T-cell (primary cell): ENCODE results near the gene ARHGAP10. TPM values are rescaled to one million over a fixed set of nuclear protein-coding genes. Genes with fewer than 3 reads are reported as not detected.

Source experiments
- ATAC-seq, 4 experiments: fragments of 200-7000 bp in 3 of 4; fragments of 150-1000 bp in 1 of 4; cut with Tn5 transposase; replicated peaks in 1 of 4; 1 replicate in 3 of 4; 2 replicates in 1 of 4; pipeline ENCODE4 v1.10.0; 2021; ENCODE audit warnings: moderate library complexity in 3 of 4, mild to moderate bottlenecking in 2 of 4, moderate number of reproducible peaks in 1 of 4
- CTCF ChIA-PET, 2 donors: fragments of 300-600 bp; sonication (Branson Sonifier 250); formaldehyde crosslinking; loops; one replicate each; lab custom pipeline; 2022; ENCODE audit warnings: antibody characterized with exemption in 2 of 2; lab: Charles Lee
- POLR2A ChIA-PET, 2 donors: fragments of 300-600 bp; sonication (Branson Sonifier 250); formaldehyde crosslinking; loops; one replicate each; lab custom pipeline; 2022; ENCODE audit warnings: antibody characterized with exemption in 2 of 2; lab: Charles Lee
- DNase-seq, 35 experiments: peaks; one replicate each; pipeline versions ENCODE4 v3.0.0 to v3.0.0-alpha.2; 2013 to 2023
- H3K27ac ChIP-seq: one replicate; pipeline ENCODE4 v1.5.1; 2013; ENCODE audit warnings: low read length
- H3K27me3 ChIP-seq, 2 experiments: replicated peaks in 1 of 2; 1 replicate in 1 of 2; 2 replicates in 1 of 2; pipeline versions ENCODE4 v1.6.1 to v1.7.0; 2013; ENCODE audit warnings: low read length in 1 of 2, mixed read lengths in 1 of 2; ENCODE audit not compliant: control insufficient read depth in 2 of 2, insufficient read depth in 2 of 2; ENCODE audit errors: extremely low read depth in 1 of 2
- H3K36me3 ChIP-seq, 2 donors: 1 replicate in 1 of 2; 2 replicates in 1 of 2; pipeline versions ENCODE4 v1.6.1 to v1.7.0; 2013; ENCODE audit warnings: low read length in 1 of 2; ENCODE audit not compliant: control insufficient read depth in 2 of 2, insufficient read depth in 1 of 2; ENCODE audit errors: extremely low read depth in 1 of 2
- H3K4me1 ChIP-seq, 2 experiments: 1 replicate in 1 of 2; 2 replicates in 1 of 2; pipeline versions ENCODE4 v1.6.1 to v1.7.0; 2013; ENCODE audit warnings: low read length in 2 of 2, mixed read lengths in 1 of 2; ENCODE audit not compliant: insufficient read depth in 2 of 2, control insufficient read depth in 1 of 2; ENCODE audit errors: extremely low read depth in 1 of 2
- H3K4me3 ChIP-seq, 2 donors: 1 replicate in 1 of 2; 2 replicates in 1 of 2; pipeline versions ENCODE4 v1.5.1 to v1.7.0; 2013; ENCODE audit warnings: mild to moderate bottlenecking in 2 of 2, low read length in 1 of 2, moderate library complexity in 1 of 2; ENCODE audit not compliant: control insufficient read depth in 1 of 2; ENCODE audit errors: extremely low read depth in 1 of 2
- H3K9me3 ChIP-seq: 2 replicates; pipeline ENCODE4 v1.7.0; 2013
- H3K27ac Mint-ChIP-seq, 2 donors: one replicate each; pipeline ENCODE4 v1.8.0; 2020 to 2021; ENCODE audit warnings: mild to moderate bottlenecking in 2 of 2, mixed read lengths in 2 of 2
- H3K27me3 Mint-ChIP-seq, 2 donors: one replicate each; pipeline ENCODE4 v1.8.0; 2021 to 2022; ENCODE audit warnings: mixed read lengths in 2 of 2
- H3K36me3 Mint-ChIP-seq: one replicate; pipeline ENCODE4 v1.8.0; 2021; ENCODE audit warnings: mixed read lengths
- H3K4me1 Mint-ChIP-seq, 3 donors: one replicate each; pipeline ENCODE4 v1.8.0; 2020 to 2022; ENCODE audit warnings: mixed read lengths in 3 of 3, mild to moderate bottlenecking in 1 of 3
- H3K4me3 Mint-ChIP-seq, 3 donors: one replicate each; pipeline ENCODE4 v1.8.0; 2020 to 2022; ENCODE audit warnings: mild to moderate bottlenecking in 3 of 3, mixed read lengths in 3 of 3, moderate library complexity in 3 of 3
- H3K9me3 Mint-ChIP-seq, 3 donors: one replicate each; pipeline ENCODE4 v1.8.0; 2020 to 2022; ENCODE audit warnings: mixed read lengths in 3 of 3
- WGBS: methylation state at CpG from one replicate; pipeline ENCODE4 v1.1.5; 2013; ENCODE audit warnings: missing lambda C conversion rate; ENCODE audit not compliant: insufficient coverage; 5-methylcytosine and 5-hydroxymethylcytosine counted together
- total RNA-seq, 35 experiments: library from RNA in 6 of 35; stranded (reverse) in 6 of 35; fragments of 120-200 nt in 1 of 35; gene quantifications; one replicate each; pipeline versions ENCODE4 v1.2.1 to v1.2.4 and lab custom pipeline; 2013 to 2026

The ARHGAP10 gene
- total RNA-seq, 5 donors from 2014 or later (not counting 1 experiment from before 2014, with no cell fraction given): 6.2 to 7.7 (median 6.8) TPM

DNA sequence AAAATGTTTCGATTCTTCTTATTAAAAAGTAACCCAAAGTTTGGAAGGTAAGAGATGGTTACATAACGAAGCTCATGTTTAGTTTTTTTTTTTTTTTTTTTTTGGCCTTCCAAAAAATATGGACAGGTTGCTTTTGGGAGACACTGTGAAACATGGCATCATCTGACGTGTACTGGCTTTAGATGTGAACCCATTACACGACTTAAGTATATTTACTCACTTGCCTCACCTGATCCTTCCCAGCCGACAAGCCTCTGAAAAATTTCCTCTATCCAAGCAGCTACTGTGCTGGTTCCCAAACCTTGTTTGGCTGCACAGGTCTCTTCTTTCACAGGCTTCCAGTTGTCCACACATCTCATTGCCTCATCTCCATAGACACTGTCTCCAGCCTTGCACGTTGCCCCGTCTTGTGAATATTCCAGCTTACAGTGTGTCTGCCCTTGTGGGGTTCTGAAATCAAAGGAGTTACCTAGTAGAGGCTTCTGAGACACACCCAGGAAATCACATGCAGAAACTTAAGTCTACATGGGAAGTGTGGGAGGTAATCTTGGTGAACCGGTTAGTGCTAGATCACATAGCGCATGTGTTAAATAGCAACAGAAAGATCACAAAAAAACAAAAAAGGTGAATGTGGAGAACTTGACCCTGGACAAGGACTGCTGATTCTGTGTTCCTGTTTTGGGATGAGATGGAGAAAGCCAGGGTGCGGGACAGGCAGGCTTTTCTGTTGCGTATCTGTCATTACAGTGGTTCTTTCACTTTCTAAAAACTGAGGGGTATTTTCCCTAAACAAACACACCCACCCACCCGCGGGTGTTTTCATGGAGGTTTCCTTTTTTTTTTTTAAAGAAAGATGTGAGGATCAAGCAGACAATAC is 328.6 kb downstream of the ARHGAP10 start:
- peaks cover 32% of the 10 kb centered on the region for H3K36me3 Mint-ChIP-seq
- DNase-seq (peak in 11 of 35 experiments; percentile 10 to 65 (median 21)), ATAC-seq (peak; percentile 81 to 88 (median 84))
- H3K36me3 ChIP-seq: peaks cover 0 to 10% of the 10 kb centered on the region in 2 donors
- peaks cover 2% of the 10 kb centered on the region for H3K9me3 ChIP-seq
- H3K27me3 ChIP-seq: no peaks in the 10 kb centered on the region
- POLR2A ChIA-PET: interaction anchor here (0.6 to 1.2 kb wide), 5 partner anchors 40 to 392 kb away, joined by 3 to 7 read pairs (median 5); no protein-coding TSS in a partner anchor
- H3K27me3 Mint-ChIP-seq: no peaks in the 10 kb centered on the region
- peak overlapping the region; percentile 85 for H3K27ac ChIP-seq
- peak overlapping the region; percentile 93 to 98 for H3K27ac Mint-ChIP-seq
- H3K4me1 ChIP-seq: peaks cover 27 to 49% of the 10 kb centered on the region in 2 experiments
- peak overlapping the region; percentile 70 to 74 (median 72) for H3K4me3 Mint-ChIP-seq
- 50% methylated on average over 5 of the region's 13 CpGs for WGBS
- peaks cover 63 to 77% (median 65%) of the 10 kb centered on the region in 3 donors for H3K4me1 Mint-ChIP-seq
- peaks cover 0 to 6% (median 3%) of the 10 kb centered on the region in 3 donors for H3K9me3 Mint-ChIP-seq
- H3K4me3 ChIP-seq: peak overlapping the region; percentile 24 to 46
- CTCF ChIA-PET: interaction anchor here (0.5 to 1.8 kb wide), 12 partner anchors 8 to 1424 kb away, joined by 3 to 9 read pairs (median 3); no protein-coding TSS in a partner anchor

DNA sequence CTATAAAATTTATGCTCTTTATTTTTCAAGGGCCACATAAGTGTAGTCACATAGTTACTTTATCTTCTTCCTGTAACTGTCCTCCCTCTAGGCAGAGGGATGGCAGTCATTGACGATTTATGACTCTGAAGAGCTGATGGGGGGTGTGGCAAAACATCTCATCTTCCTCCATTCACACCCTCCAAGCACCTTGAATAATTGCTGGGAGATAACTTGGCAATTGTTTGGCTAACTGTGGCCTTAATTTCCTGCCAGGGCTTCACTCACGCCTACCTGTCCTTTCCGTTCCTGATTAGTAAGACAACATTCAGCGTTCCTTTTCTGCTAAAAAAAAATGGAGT is 329.2 kb downstream of the ARHGAP10 start:
- peak overlapping the region; percentile 85 for H3K27ac ChIP-seq
- WGBS: no CpG with 5 or more reads among the region's 4 CpGs
- peaks cover 0 to 10% of the 10 kb centered on the region in 2 donors for H3K36me3 ChIP-seq
- H3K4me1 ChIP-seq: peaks cover 24 to 43% of the 10 kb centered on the region in 2 experiments
- peaks cover 2% of the 10 kb centered on the region for H3K9me3 ChIP-seq
- Mint-ChIP-seq H3K36me3 (peaks cover 35% of the 10 kb centered on the region), H3K4me3 (peak overlapping the region; percentile 70 to 74 (median 72)), H3K27me3 (no peaks in the 10 kb centered on the region), H3K27ac (peak overlapping the region; percentile 93 to 98), H3K4me1 (peaks cover 57 to 72% (median 59%) of the 10 kb centered on the region in 3 donors), H3K9me3 (peaks cover 0 to 6% (median 3%) of the 10 kb centered on the region in 3 donors)
- H3K27me3 ChIP-seq: no peaks in the 10 kb centered on the region
- CTCF ChIA-PET: interaction anchor here (0.5 to 1.8 kb wide), 4 partner anchors 8 to 218 kb away, joined by 3 to 9 read pairs (median 5); no protein-coding TSS in a partner anchor
- peak overlapping the region; percentile 24 to 46 for H3K4me3 ChIP-seq
- DNase-seq: no peak
- POLR2A ChIA-PET: interaction anchor here in 1 of 2 donors (0.6 kb wide), 1 partner anchor 298 kb away, joined by 3 read pairs; no protein-coding TSS in a partner anchor
- ATAC-seq: peak; percentile 29 to 59 (median 46)

DNA sequence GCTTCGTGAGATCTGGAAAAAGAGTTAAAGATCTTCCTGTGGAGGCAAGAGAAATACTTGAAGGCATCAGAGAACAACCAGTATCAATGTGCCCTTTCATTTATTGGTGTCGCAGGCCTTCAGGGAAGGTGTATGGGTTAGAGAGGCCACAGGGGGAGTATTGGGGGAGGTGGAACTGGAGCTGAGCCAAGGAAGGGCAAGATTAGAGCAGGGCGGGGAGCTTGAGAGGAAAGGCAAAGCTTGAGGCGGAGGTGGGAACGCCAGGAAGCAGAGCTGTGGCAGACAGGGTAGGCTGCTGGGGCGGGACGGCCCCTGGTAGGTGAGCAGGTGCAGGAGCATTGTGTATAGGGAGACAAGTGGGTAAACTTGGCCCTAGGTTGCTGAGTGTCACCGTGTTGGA is 329.9 kb downstream of the ARHGAP10 start:
- H3K4me3 Mint-ChIP-seq: peak overlapping the region in 2 of 3 donors; percentile 70 to 72
- peaks cover 38% of the 10 kb centered on the region for H3K36me3 Mint-ChIP-seq
- POLR2A ChIA-PET: interaction anchor here in 1 of 2 donors (0.6 kb wide), 1 partner anchor 381 kb away, joined by 3 read pairs; the partner anchor contains the start of gene NR3C2
- H3K27me3 Mint-ChIP-seq: no peaks in the 10 kb centered on the region
- 98% methylated on average over 6 of the region's 8 CpGs for WGBS
- Histone ChIP-seq H3K27me3 (no peaks in the 10 kb centered on the region), H3K36me3 (peaks cover 2 to 10% of the 10 kb centered on the region in 2 donors), H3K4me3 (no peak overlapping the region), H3K27ac (peak overlapping the region; percentile 85), H3K9me3 (peaks cover 2% of the 10 kb centered on the region), H3K4me1 (peaks cover 21 to 39% of the 10 kb centered on the region in 2 experiments)
- no peak for ATAC-seq
- CTCF ChIA-PET: interaction anchor here (0.5 to 1.8 kb wide), 4 partner anchors 9 to 217 kb away, joined by 3 to 9 read pairs (median 5); no protein-coding TSS in a partner anchor
- no peak for DNase-seq
- H3K4me1 Mint-ChIP-seq: peaks cover 50 to 66% (median 53%) of the 10 kb centered on the region in 3 donors
- H3K27ac Mint-ChIP-seq: peak overlapping the region; percentile 93 to 98
- peaks cover 0 to 6% (median 3%) of the 10 kb centered on the region in 3 donors for H3K9me3 Mint-ChIP-seq

DNA sequence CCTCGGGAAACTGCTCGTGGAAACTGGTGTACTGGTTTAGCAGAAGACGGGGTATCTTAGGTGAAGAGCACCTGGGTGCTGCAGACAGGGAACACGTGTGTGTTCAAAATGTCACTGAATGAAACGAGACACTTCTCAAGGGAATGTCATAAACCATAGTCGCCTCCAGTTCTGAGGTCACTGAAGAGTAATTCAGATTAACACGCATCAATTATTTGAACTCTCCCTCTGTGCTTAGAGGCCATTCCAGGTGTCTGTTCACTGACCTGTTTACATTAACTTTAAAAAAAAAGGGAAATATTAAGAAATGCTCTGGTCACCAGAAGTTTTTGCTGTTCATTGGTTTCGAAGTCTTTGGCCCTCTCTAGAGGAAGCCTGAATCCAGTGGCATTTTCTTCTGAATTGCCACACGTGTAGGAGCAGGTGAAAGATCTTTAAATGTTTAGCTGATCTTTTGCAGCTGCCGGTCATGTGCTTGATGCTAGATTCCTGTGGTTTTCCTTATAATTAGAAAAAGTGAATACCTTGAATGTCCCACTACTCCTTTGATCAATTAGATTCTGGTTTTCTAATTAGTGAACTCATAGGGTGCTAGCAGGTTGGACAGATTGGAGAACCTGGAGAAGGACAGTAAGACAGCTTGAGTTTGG is 330.5 kb downstream of the ARHGAP10 start:
- DNase-seq: no peak
- H3K36me3 ChIP-seq: peaks cover 2 to 10% of the 10 kb centered on the region in 2 donors
- ChIA-PET CTCF (interaction anchor here (0.5 to 1.8 kb wide), 2 partner anchors 10 to 182 kb away, joined by 3 to 7 read pairs; no protein-coding TSS in a partner anchor), POLR2A (interaction anchor here in 1 of 2 donors (0.6 kb wide), 2 partner anchors 379 to 380 kb away, joined by 3 read pairs; partner anchors contain the start of gene NR3C2)
- H3K27ac ChIP-seq: no peak overlapping the region
- H3K36me3 Mint-ChIP-seq: peaks cover 38% of the 10 kb centered on the region
- H3K27ac Mint-ChIP-seq: peak overlapping the region in 1 of 2 donors; percentile 98
- peaks cover 2% of the 10 kb centered on the region for H3K9me3 ChIP-seq
- no peak for ATAC-seq
- peaks cover 0 to 6% (median 3%) of the 10 kb centered on the region in 3 donors for H3K9me3 Mint-ChIP-seq
- H3K27me3 ChIP-seq: no peaks in the 10 kb centered on the region
- no peaks in the 10 kb centered on the region for H3K27me3 Mint-ChIP-seq
- H3K4me1 ChIP-seq: peaks cover 19 to 32% of the 10 kb centered on the region in 2 experiments
- 92% methylated on average over 6 of the region's 10 CpGs for WGBS
- H3K4me1 Mint-ChIP-seq: peaks cover 44 to 59% (median 47%) of the 10 kb centered on the region in 3 donors
- H3K4me3 ChIP-seq: no peak overlapping the region
- H3K4me3 Mint-ChIP-seq: peak overlapping the region in 1 of 3 donors; percentile 6

GRCh38 chr4:148064451-148064850 is 332.6 kb downstream of the ARHGAP10 start:
- Mint-ChIP-seq H3K4me1 (peaks cover 24 to 39% (median 27%) of the 10 kb centered on the region in 3 donors), H3K36me3 (peaks cover 31% of the 10 kb centered on the region), H3K4me3 (no peak overlapping the region), H3K9me3 (no peaks in the 10 kb centered on the region), H3K27me3 (no peaks in the 10 kb centered on the region), H3K27ac (no peak overlapping the region)
- Histone ChIP-seq H3K27me3 (no peaks in the 10 kb centered on the region), H3K9me3 (no peaks in the 10 kb centered on the region), H3K27ac (no peak overlapping the region), H3K36me3 (peaks cover 2 to 6% of the 10 kb centered on the region in 2 donors), H3K4me1 (peaks cover 16 to 25% of the 10 kb centered on the region in 2 experiments), H3K4me3 (no peak overlapping the region)
- ChIA-PET POLR2A (no interaction called here), CTCF (interaction anchor here in 1 of 2 donors (0.6 kb wide), 1 partner anchor 947 kb away, joined by 3 read pairs; no protein-coding TSS in a partner anchor)
- ATAC-seq: no peak
- 97% methylated on average over 9 of the region's 9 CpGs for WGBS
- DNase-seq: no peak
